LNCAP (cell line): ENCODE results near the gene IFNG.

Experiments used
- CTCF ChIP-seq: fragments of 450-650 bp; IDR thresholded peaks from 2 replicates; pipeline ENCODE4 v1.5.1; 2017; ENCODE audit warnings: mild to moderate bottlenecking

Gene IFNG

GRCh38 chr12:68139001-68139400 lies 20.5 kb downstream of the IFNG start:
- TF ChIP-seq CTCF, result no peak

- TF ChIP-seq CTCF, result no peak
Measured at GRCh38 chr12:68138480-68138879, 21.1 kb downstream of the IFNG start.

- TF ChIP-seq CTCF, result no peak
Measured at GRCh38 chr12:68137335-68137830, 22.2 kb downstream of the IFNG start.

- TF ChIP-seq CTCF, result no peak
Measured at GRCh38 chr12:68135520-68135919, 24.0 kb downstream of the IFNG start.

GRCh38 chr12:68131867-68132414 lies 27.6 kb downstream of the IFNG start:
- no peak for TF ChIP-seq CTCF

GRCh38 chr12:68129979-68130378 lies 29.6 kb downstream of the IFNG start:
- no peak for TF ChIP-seq CTCF

- no peak for TF ChIP-seq CTCF
Measured at GRCh38 chr12:68122236-68122920, 37.2 kb downstream of the IFNG start.
